BE2C (cell line): ENCODE data around the gene LRCH4.
A peak's percentile ranks its signal among the peaks of the same experiment; 100 is the strongest.

ENCODE experiments used
- DNase-seq: peaks from one replicate; pipeline ENCODE4 v3.0.0-alpha.2; 2020
- H3K27me3 ChIP-seq: fragments of 250-450 bp; sonication (Bioruptor Pico); 2 replicates; pipeline ENCODE4 v1.5.1; 2020; ENCODE audit warnings: mild to moderate bottlenecking
- H3K36me3 ChIP-seq: fragments of 250-450 bp; sonication (Bioruptor Pico); 2 replicates; pipeline ENCODE4 v1.5.1; 2020; ENCODE audit warnings: mild to moderate bottlenecking
- H3K4me1 ChIP-seq: fragments of 250-450 bp; sonication (Bioruptor Pico); 2 replicates; pipeline ENCODE4 v1.5.1; 2020
- H3K4me3 ChIP-seq: 2 replicates; pipeline ENCODE4 v1.5.1; 2011; ENCODE audit warnings: low read depth, low read length
- H3K9me3 ChIP-seq: fragments of 250-450 bp; sonication (Bioruptor Pico); 2 replicates; pipeline ENCODE4 v1.5.1; 2020
- CTCF ChIP-seq: IDR thresholded peaks from 2 replicates; pipeline ENCODE4 v1.5.1; 2012; ENCODE audit warnings: mild to moderate bottlenecking, low read depth, low read length

LRCH4 gene

DNA sequence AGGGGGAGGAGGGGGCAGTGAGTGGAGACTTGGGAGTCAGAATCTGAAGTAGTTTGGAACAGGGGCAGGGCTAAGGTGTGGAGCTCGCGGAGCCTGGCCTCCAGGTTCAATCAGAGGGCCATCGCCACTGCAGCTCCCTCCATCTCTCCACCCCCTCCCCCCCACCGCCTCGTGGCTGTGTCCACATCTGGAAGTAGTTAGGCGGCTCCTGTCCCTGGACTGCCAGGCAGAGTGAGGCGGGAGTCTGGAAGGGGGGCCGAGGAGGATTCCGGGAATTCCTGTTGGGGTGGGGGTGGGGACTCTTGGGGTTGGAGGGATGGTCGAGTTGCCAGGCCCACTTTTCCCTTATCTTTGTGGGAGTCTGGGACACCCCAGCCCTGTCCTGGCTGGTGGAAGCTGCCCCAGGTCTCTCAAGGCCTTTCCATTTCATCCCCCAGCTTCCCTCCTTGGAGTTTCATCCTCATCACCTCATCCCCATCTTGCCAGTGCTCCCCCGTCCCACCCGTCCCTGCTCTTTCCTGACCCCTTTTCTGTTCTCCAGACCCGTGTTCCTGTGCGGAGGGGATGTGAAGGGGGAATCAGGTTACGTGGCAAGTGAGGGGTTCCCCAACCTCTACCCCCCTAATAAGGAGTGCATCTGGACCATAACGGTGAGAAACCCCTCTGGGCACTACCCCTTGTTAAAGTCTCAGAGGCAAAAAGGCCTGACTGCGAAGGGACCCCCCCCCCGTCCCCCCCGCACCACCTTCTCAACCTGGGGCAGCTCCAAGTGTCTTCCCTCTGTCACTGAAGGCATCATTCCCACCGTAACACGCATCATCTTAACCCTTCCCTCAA lies 17.2 kb upstream of the LRCH4 start:
- H3K4me3 ChIP-seq, result peak overlapping the region; percentile 80
- H3K27me3 ChIP-seq, result no peaks in the 10 kb centered on the region
- peak; percentile 97 for DNase-seq
- peaks cover 6% of the 10 kb centered on the region for H3K4me1 ChIP-seq
- H3K36me3 ChIP-seq, result peaks cover 33% of the 10 kb centered on the region
- no peak for TF ChIP-seq CTCF
- no peaks in the 10 kb centered on the region for H3K9me3 ChIP-seq

- no peak for TF ChIP-seq CTCF
- Histone ChIP-seq H3K4me3 (no peak overlapping the region), H3K9me3 (no peaks in the 10 kb centered on the region), H3K36me3 (peaks cover 11% of the 10 kb centered on the region), H3K27me3 (no peaks in the 10 kb centered on the region), H3K4me1 (peaks cover 6% of the 10 kb centered on the region)
- DNase-seq, result no peak
Observed at GRCh38 chr7:100600730-100601038, 14.8 kb upstream of the LRCH4 start.

DNA sequence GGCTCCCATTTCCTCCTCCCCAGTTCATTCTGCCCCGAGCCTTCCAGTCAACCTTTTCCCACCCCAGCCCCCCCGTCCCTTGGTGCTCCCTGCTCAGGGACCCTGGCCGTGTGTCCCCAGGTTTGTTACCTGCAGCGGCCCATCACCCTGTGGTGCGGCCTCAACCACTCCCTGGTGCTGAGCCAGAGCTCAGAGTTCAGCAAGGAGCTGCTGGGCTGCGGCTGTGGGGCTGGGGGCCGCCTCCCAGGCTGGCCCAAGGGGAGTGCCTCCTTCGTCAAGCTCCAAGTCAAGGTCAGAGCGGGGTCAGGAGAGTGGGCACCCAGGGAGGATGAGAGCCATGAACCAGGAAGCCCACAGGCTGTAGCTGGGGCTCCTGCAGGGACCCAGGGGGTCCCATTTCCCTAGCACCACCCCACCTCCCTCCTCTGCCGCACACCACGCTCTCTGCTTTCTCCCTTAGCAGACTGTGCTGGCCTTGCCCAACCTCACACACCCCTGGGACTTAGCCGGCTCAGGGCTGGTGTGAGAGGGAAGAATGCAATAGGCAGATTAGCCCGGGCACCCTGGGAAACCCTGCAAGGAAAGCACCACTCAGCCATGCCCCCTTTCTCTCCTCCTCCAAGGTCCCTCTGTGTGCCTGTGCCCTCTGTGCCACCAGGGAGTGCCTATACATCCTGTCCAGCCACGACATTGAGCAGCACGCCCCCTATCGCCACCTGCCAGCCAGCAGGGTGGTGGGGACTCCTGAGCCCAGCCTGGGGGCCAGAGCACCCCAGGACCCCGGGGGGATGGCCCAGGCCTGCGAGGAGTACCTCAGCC lies 14.2 kb upstream of the LRCH4 start:
- H3K4me3 ChIP-seq, result no peak overlapping the region
- no peak for DNase-seq
- no peaks in the 10 kb centered on the region for H3K27me3 ChIP-seq
- H3K36me3 ChIP-seq, result peaks cover 5% of the 10 kb centered on the region
- H3K9me3 ChIP-seq, result no peaks in the 10 kb centered on the region
- H3K4me1 ChIP-seq, result peaks cover 6% of the 10 kb centered on the region
- TF ChIP-seq CTCF, result no peak; the same call in 1 of the 2 replicates

GRCh38 chr7:100598425-100598824 lies 12.5 kb upstream of the LRCH4 start:
- no peak for DNase-seq
- H3K4me1 ChIP-seq, result peaks cover 3% of the 10 kb centered on the region
- H3K36me3 ChIP-seq, result no peaks in the 10 kb centered on the region
- no peaks in the 10 kb centered on the region for H3K9me3 ChIP-seq
- TF ChIP-seq CTCF, result no peak
- no peaks in the 10 kb centered on the region for H3K27me3 ChIP-seq
- no peak overlapping the region for H3K4me3 ChIP-seq

GRCh38 chr7:100595188-100595587 lies 9.3 kb upstream of the LRCH4 start:
- no peaks in the 10 kb centered on the region for H3K36me3 ChIP-seq
- H3K27me3 ChIP-seq, result no peaks in the 10 kb centered on the region
- no peak overlapping the region for H3K4me3 ChIP-seq
- no peaks in the 10 kb centered on the region for H3K9me3 ChIP-seq
- H3K4me1 ChIP-seq, result no peaks in the 10 kb centered on the region
- no peak for DNase-seq
- TF ChIP-seq CTCF, result no peak

GRCh38 chr7:100591596-100591995 lies 5.7 kb upstream of the LRCH4 start:
- DNase-seq, result no peak
- Histone ChIP-seq H3K27me3 (no peaks in the 10 kb centered on the region), H3K9me3 (no peaks in the 10 kb centered on the region), H3K36me3 (no peaks in the 10 kb centered on the region), H3K4me3 (no peak overlapping the region), H3K4me1 (no peaks in the 10 kb centered on the region)
- TF ChIP-seq CTCF, result no peak
